ENCODE results near the gene ARL5B. TPM values are rescaled to one million over a fixed set of nuclear protein-coding genes. Genes with fewer than 3 reads are reported as not detected.

Gene ARL5B
- total and polyA plus RNA-seq, 7 donors: 2.9 to 8.9 (median 7.0) TPM

DNA sequence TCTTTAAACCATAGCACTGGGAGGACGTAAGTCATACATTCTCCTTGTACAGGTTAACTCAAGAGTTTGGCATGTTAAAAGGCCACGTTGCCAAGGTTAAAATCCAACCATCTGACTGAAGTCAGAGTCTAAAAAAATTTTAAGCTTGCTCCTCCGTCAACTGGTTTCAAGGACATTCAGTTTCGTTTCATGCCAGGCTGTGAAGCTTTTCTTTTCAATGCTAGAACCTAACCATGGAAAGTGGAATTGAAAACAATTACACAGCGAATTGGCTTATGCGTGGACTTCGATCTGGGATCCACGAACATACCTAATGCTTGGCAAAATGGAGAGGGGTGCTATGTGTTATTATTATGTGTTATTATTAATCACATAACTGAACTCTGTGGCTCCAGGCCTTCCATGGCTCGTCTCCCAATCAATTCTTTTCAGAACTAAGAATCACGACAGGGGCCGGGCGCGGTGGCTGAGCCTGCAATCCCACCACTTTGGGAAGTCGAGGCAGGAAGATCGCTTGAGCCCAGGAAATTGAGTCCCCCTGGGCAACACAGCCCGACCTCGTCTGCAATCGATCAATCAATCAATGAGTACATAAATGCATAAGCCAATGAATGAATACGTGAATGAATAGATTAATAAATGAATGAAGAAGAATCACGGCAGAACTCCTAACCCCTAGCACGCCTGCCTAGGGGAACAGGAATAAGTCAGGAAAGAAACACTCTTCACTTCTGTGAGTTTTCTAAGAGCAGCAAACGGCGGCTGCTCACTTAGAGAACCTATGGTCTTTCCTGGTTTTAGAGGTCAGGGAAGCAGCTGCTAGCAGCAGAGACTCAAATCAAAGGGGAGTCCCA is 733 bp upstream of the ARL5B start:
- intact Hi-C loops (cut with DNase I): loop anchor here in 1 of 2 donors (10.0 kb wide), 1 partner anchor 1844 kb away; the partner anchor contains the start of gene RSU1
- DNase-seq: peak; percentile 23 to 47

GRCh38 chr10:18659819-18660535 is 746 bp downstream of the ARL5B start:
- H3K4me1 ChIP-seq: peaks cover 26% of the 10 kb centered on the region
- WGBS, 3 donors: 1% methylated on average over 23 of the region's 23 CpGs
- intact Hi-C loops (cut with DNase I): loop anchor here in 1 of 2 donors (10.0 kb wide), 1 partner anchor 1845 kb away; the partner anchor contains the start of gene RSU1
- H3K9me3 ChIP-seq: no peaks in the 10 kb centered on the region
- DNase-seq (no peak), ATAC-seq (peak in 1 of 4 donors; percentile 1)
- peak overlapping the region; percentile 95 for H3K27ac ChIP-seq
- no peak for TF ChIP-seq CTCF (IDR thresholded peaks at IDR 0.05)
- H3K36me3 ChIP-seq (ENCODE audit: insufficient read depth in 1 of 2, low read depth in 1 of 2): no peaks in the 10 kb centered on the region
- H3K27me3 ChIP-seq (ENCODE audit: insufficient read depth in 3 of 3, low read length in 2 of 3): no peaks in the 10 kb centered on the region
- peak overlapping the region; percentile 80 for H3K4me3 ChIP-seq

More for the DNA sequence above, 733 bp upstream of the ARL5B start:
- no peak for TF ChIP-seq CTCF (IDR thresholded peaks at IDR 0.05)
- Histone ChIP-seq H3K27ac (peak overlapping the region; percentile 95), H3K9me3 (no peaks in the 10 kb centered on the region), H3K36me3 (ENCODE audit: insufficient read depth in 1 of 2, low read depth in 1 of 2) (no peaks in the 10 kb centered on the region), H3K4me3 (peak overlapping the region; percentile 80), H3K27me3 (ENCODE audit: insufficient read depth in 3 of 3, low read length in 2 of 3) (no peaks in the 10 kb centered on the region), H3K4me1 (peaks cover 26% of the 10 kb centered on the region)
- peak in 2 of 4 donors; percentile 43 for ATAC-seq
- WGBS, 3 donors: 5 to 12% (median 7%) methylated on average over 23 of the region's 23 CpGs

- ATAC-seq (no peak), DNase-seq (no peak)
- WGBS, 3 donors: 85 to 90% (median 88%) methylated on average over 19 of the region's 19 CpGs
- H3K9me3 ChIP-seq: no peaks in the 10 kb centered on the region
- TF ChIP-seq CTCF (IDR thresholded peaks at IDR 0.05): no peak
- H3K4me3 ChIP-seq: peak overlapping the region; percentile 80
- peak overlapping the region; percentile 95 for H3K27ac ChIP-seq
- intact Hi-C loops (cut with DNase I): no loop called here
- H3K36me3 ChIP-seq (ENCODE audit: insufficient read depth in 1 of 2, low read depth in 1 of 2): no peaks in the 10 kb centered on the region
- H3K27me3 ChIP-seq (ENCODE audit: insufficient read depth in 3 of 3, low read length in 2 of 3): no peaks in the 10 kb centered on the region
- H3K4me1 ChIP-seq: peaks cover 29% of the 10 kb centered on the region
Measured at GRCh38 chr10:18660816-18661431, 1.7 kb downstream of the ARL5B start.

- H3K4me1 ChIP-seq: peaks cover 29% of the 10 kb centered on the region
- TF ChIP-seq CTCF (IDR thresholded peaks at IDR 0.05): no peak
- ATAC-seq: no peak
Measured at GRCh38 chr10:18664841-18665478, 5.7 kb downstream of the ARL5B start.

More at GRCh38 chr10:18664841-18665478, 5.7 kb downstream of the ARL5B start:
- no peak for DNase-seq
- Histone ChIP-seq H3K27me3 (ENCODE audit: insufficient read depth in 3 of 3, low read length in 2 of 3) (no peaks in the 10 kb centered on the region), H3K36me3 (ENCODE audit: insufficient read depth in 1 of 2, low read depth in 1 of 2) (peaks cover 0 to 27% of the 10 kb centered on the region in 2 donors), H3K9me3 (no peaks in the 10 kb centered on the region), H3K27ac (no peak overlapping the region), H3K4me3 (no peak overlapping the region)
- intact Hi-C loops (cut with DNase I): no loop called here
- WGBS, 3 donors: 91 to 92% (median 91%) methylated on average over 2 of the region's 2 CpGs
